Measurements from ENCODE around the gene CACNA2D3.
A peak's percentile ranks its signal among the peaks of the same experiment; 100 is the strongest.

Gene CACNA2D3

DNA sequence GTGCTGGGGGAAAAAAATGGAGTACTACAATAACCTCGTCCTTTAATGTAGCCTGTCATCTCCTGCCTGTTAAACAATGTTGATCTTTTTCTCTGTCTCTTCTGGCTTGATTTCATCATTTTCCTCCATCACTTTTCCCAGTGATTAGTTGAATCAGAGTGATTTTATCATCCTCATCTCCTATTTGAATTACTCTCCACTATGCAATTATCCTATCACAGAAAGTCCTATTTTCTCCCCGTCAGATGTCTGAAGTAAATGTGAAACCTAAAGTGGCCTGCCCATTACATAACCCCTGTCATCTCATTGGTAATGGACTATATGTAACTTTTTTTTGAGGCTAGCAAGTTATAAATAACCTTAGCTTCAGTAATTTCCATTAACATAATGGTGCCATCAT, 201.8 kb downstream of the CACNA2D3 start:
- no peak for DNase-seq

GRCh38 chr3:54326951-54327350, 204.6 kb downstream of the CACNA2D3 start:
- no peak for DNase-seq

GRCh38 chr3:54331341-54331740, 209.0 kb downstream of the CACNA2D3 start:
- no peak for DNase-seq

DNA sequence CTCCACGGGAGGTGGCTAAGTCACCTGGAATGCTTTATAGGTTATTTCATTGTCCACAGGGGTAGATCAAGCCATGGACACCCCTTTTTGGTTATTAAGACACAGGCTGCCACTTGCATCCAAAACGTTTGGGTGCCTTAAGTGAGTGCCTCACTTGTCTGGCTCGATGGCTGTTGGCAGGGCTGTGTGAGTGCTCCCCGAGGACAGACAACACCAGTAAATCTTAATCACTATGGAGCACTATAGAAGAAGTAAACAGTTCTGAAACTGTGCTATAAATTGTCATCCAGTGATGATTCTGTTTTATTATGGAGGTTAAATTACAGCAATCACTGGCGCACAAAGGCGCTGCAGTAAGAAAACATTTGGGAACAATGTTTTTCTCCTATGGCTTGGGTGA, 215.5 kb downstream of the CACNA2D3 start:
- DNase-seq, result no peak

DNA sequence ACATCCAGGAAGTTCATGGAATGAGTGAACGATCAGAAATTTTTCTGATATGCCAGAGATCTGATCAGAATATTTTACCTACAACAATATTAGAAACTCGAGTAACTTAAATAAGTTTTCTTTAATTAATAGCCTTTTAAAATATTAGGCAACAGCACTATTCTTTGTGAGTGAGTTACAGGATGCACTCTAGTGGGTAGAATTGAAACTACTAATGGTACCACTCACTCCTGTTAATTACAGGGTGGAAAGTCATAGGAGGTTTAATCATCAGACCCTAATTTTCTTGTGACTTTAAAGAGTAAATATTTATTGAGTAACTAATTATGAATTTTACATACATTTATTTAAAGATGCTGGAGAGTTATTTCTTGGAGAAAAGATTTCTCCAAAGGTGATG, 217.3 kb downstream of the CACNA2D3 start:
- no peak for DNase-seq

- no peak for DNase-seq
Observed at GRCh38 chr3:54341811-54342210, 219.5 kb downstream of the CACNA2D3 start.

GRCh38 chr3:54342676-54343075, 220.3 kb downstream of the CACNA2D3 start:
- DNase-seq, result no peak

DNA sequence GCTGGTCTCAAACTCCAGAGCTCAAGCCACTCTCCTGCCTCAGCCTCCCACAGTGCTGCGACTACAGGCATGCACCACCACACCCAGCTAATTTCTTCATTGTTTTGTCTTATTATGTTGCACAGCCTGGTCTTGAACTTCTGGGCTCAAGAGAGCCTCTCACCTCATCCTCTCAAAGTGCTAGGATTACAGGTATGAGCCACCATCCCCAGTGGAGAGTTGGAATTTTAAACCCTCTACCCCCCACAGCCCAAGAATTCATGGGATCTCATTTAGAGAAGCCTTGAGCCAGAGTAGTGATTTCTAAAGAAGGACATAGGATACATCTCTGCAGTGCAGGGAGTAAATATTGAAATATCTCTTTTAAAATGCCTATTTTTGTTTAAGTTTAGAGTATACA, 221.1 kb downstream of the CACNA2D3 start:
- DNase-seq, result no peak

DNA sequence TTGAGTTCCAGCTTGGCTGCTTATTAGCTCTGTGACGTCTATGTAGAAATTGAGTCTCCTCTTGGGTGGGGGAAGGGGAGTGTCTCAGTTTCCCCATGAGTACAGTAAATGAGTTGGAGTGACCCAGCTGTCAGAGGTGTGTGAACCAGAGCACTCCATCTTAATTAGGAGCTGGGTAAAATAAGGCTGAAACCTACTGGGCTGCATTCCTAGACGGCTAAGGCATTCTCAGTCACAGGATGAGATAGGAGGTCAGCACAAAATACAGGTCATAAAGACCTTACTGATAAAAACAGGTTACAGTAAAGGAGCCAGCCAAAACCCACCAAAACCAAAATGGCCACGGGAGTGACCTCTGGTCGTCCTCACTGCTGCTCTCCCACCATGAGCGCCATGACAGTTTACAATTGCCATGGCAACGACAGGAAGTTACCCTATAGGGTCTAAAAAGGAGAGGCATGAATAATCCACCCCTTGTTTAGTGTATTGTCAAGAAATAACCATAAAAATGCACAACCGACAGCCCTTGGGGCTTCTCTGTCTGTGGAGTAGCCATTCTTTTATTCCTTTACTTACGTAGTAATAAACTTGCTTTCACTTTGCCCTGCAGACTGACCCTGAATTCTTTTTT, 222.4 kb downstream of the CACNA2D3 start:
- no peak for DNase-seq

GRCh38 chr3:54345847-54346375, 223.6 kb downstream of the CACNA2D3 start:
- no peak for DNase-seq

GRCh38 chr3:54347060-54347459, 224.7 kb downstream of the CACNA2D3 start:
- DNase-seq, result no peak

- DNase-seq, result no peak
Observed at GRCh38 chr3:54347933-54348332, 225.6 kb downstream of the CACNA2D3 start.

GRCh38 chr3:54349231-54349652, 226.9 kb downstream of the CACNA2D3 start:
- no peak for DNase-seq

DNA sequence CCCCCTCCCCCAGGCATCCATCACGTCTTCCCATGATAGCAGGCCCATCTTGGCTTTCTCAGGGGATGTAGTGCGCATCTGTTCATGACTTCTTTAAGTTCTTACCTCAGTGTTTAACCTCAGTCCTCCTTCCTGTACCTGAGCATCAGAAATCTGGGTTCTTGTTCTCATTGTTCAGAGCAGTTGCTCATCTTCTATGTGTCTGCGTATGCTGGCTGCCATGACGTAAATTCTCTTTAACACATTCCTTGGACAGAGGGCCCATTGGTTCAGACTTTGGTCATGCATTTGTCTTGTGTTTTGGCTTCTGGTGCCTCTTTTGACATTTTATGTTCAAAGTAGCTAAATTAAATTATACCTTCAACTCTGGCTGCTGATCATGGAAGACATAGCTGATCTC, 227.3 kb downstream of the CACNA2D3 start:
- DNase-seq, result no peak

GRCh38 chr3:54353546-54353945, 231.2 kb downstream of the CACNA2D3 start:
- DNase-seq, result no peak

DNA sequence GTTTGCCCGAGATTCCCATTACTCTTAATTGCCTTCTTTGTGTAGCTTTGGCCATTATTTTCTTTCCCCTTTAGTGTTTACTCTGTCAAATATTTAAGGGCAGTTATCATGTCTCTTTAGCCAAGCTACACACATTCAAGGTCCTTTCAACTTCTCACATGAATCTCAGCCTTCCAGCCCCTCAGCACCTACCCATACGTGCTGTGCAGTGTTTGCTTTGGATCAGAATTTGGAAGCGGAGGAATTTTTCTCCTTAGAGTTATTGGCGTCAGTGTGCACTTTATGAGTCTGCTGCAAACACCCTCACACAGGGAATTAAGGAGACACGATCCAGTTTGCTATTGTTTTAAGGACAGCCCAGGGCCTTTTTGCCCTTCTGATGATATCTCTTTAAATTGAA, 231.6 kb downstream of the CACNA2D3 start:
- DNase-seq, result no peak

GRCh38 chr3:54355800-54356199, 233.4 kb downstream of the CACNA2D3 start:
- no peak for DNase-seq

- DNase-seq, result peak in 26 of 58 donors; percentile 1 to 56 (median 22)
Observed at GRCh38 chr3:54356261-54357045, 234.1 kb downstream of the CACNA2D3 start.

- no peak for DNase-seq
Observed at GRCh38 chr3:54357301-54357700, 234.9 kb downstream of the CACNA2D3 start.

GRCh38 chr3:54358316-54358715, 236.0 kb downstream of the CACNA2D3 start:
- DNase-seq, result peak in 2 of 58 donors; percentile 15 to 41

DNA sequence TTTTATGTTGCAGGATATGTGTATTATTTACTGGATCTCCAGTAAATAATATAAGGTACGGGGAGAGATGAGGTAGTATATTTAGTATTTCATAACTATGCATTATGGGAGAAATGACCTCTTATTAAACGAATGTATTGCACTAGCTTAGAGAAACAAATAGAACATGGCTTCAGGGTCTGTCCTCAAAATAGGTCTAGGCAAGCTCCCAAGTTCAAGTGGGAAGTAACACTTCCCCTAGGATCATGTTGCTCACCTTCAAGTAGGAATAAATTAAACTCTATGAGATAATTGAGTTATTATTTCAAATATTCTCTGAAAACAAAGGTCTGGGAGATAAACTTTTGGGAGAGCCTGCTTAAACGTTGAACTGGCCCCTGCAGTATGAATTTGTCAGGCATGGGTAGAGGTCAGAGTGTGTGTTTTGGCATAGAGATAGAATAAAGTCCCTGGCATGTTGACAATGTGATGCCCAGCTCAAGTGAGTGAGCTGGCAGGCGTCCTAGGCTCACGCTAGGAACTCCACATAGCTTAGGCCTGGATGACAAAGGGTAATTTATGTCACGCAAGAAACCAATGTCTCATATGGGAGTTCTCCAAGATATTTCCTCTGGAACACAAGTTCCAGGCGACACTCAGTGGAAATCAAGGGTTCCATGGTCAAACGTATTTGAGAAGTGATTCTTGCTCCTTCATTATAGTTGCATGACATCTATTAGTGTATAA, 236.8 kb downstream of the CACNA2D3 start:
- no peak for DNase-seq

DNA sequence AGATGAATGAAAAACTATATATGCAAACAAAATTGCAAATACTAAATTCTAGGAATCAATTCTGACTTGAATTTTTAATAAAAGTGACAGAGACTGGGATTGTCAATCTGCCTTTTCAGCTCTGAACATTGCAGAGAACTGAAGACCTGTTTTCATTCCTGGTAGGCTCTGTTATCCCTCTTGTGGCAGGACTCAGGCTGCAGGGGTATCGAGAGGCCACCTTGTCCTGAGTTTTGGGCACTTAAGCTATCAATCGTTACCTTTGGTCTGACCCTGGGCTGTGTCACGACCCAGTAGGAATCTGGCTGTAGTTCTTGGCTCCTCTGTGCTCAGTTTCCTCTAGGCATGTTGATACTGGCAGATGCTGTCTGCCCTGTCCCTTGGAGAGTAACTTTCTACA, 238.0 kb downstream of the CACNA2D3 start:
- no peak for DNase-seq
